Panc1 (cell line): ENCODE results near the gene ABCD4. TPM values are rescaled to one million over a fixed set of nuclear protein-coding genes. Genes with fewer than 3 reads are reported as not detected.

Experiments
- ATAC-seq: fragments of 200-7000 bp; cut with Tn5 transposase; 2 replicates; pipeline ENCODE4 v1.9.1; 2020; ENCODE audit warnings: mild to moderate bottlenecking, moderate library complexity
- BruUV-seq: library from RNA; stranded (reverse); fragments of 400-500 nt; replicated peaks from 2 replicates; lab custom pipeline; 2021; lab: Mats Ljungman, UMichigan
- CTCF ChIA-PET: fragments of 300-600 bp; sonication (Branson Sonifier 250); formaldehyde crosslinking; loops from one replicate; lab custom pipeline; 2022; ENCODE audit warnings: antibody characterized with exemption; lab: Charles Lee
- POLR2A ChIA-PET: fragments of 300-600 bp; sonication (Branson Sonifier 250); formaldehyde crosslinking; loops from one replicate; lab custom pipeline; 2022; ENCODE audit warnings: antibody characterized with exemption; lab: Charles Lee
- DNase-seq: peaks from one replicate; pipeline ENCODE4 v3.0.0-alpha.2; 2010; ENCODE audit warnings: low read depth, low spot score
- H3K27ac ChIP-seq: 2 replicates; pipeline ENCODE4 v1.5.1; 2011; ENCODE audit warnings: mild to moderate bottlenecking, low read length, inconsistent platforms
- H3K27me3 ChIP-seq: fragments of 200-500 bp; sonication (Bioruptor generic); 2 replicates; pipeline ENCODE4 v1.6.0; 2014; ENCODE audit warnings: low read length, inconsistent platforms; ENCODE audit not compliant: control insufficient read depth, insufficient read depth
- H3K36me3 ChIP-seq: fragments of 200-500 bp; sonication (Bioruptor generic); 2 replicates; pipeline ENCODE4 v1.5.1; 2014; ENCODE audit warnings: inconsistent platforms, mild to moderate bottlenecking, low read length, moderate library complexity; ENCODE audit not compliant: control insufficient read depth, insufficient read depth
- H3K4me1 ChIP-seq: 2 replicates; pipeline ENCODE4 v1.5.1; 2011; ENCODE audit warnings: inconsistent platforms, mild to moderate bottlenecking, low read length, moderate library complexity; ENCODE audit not compliant: control insufficient read depth, insufficient read depth
- H3K4me3 ChIP-seq, 2 experiments: 2 replicates each; pipeline ENCODE4 v1.5.1; 2011 to 2012; ENCODE audit warnings: low read depth in 2 of 2, low read length in 2 of 2, mild to moderate bottlenecking in 2 of 2, inconsistent platforms in 1 of 2, moderate library complexity in 1 of 2
- H3K9me3 ChIP-seq: fragments of 200-500 bp; sonication (Bioruptor generic); 2 replicates; pipeline ENCODE4 v1.5.1; 2014; ENCODE audit warnings: low read depth, mild to moderate bottlenecking, inconsistent platforms, low read length, moderate library complexity; ENCODE audit not compliant: control insufficient read depth, insufficient read depth
- POLR2AphosphoS5 ChIP-seq: IDR thresholded peaks from 2 replicates; pipeline ENCODE4 v1.6.1; 2012; ENCODE audit warnings: mild to moderate bottlenecking, low read depth, low read length, moderate library complexity
- SIN3A ChIP-seq: IDR thresholded peaks from 2 replicates; pipeline ENCODE4 v1.6.1; 2012; ENCODE audit warnings: low read depth, mild to moderate bottlenecking, low read length, moderate library complexity, borderline replicate concordance; ENCODE audit not compliant: insufficient read depth
- TCF7L2 ChIP-seq: IDR thresholded peaks from 2 replicates; pipeline ENCODE4 v1.6.1; 2011; ENCODE audit warnings: mild to moderate bottlenecking, low read depth, low read length, inconsistent platforms
- in situ Hi-C: cut with HindIII; loops from 2 replicates; pipeline ENCODE4 v1.10.0; 2016; ENCODE audit warnings: low sequenced_read_pairs, low pct_unique_long_range_greater_than_20kb
- intact Hi-C: fragments of 100-400 bp; cut with micrococcal nuclease; formaldehyde crosslinking; loops from one replicate; pipeline ENCODE4 v1.10.0; 2022; ENCODE audit not compliant: unreplicated experiment
- total RNA-seq: library from RNA; stranded (reverse); gene quantifications from one replicate; pipeline ENCODE4 v1.2.1, GENCODE V29; 2021; ENCODE audit not compliant: unreplicated experiment
- TF ChIP-seq, protein P1 (sequence below), 2 experiments: IDR thresholded peaks; 2 replicates each; pipeline ENCODE4 v1.6.1; 2011 to 2012; ENCODE audit warnings: low read depth in 2 of 2, control low read depth in 1 of 2, low read length in 1 of 2, mild to moderate bottlenecking in 1 of 2, moderate library complexity in 1 of 2; ENCODE audit not compliant: insufficient read depth in 1 of 2
- TF ChIP-seq, protein P2 (sequence below): fragments of 450-650 bp; IDR thresholded peaks from 2 replicates; pipeline ENCODE4 v1.5.1; 2017; ENCODE audit warnings: mild to moderate bottlenecking

ABCD4 gene
- total RNA-seq, 1 experiment from 2014 or later = 24.4 TPM

DNA sequence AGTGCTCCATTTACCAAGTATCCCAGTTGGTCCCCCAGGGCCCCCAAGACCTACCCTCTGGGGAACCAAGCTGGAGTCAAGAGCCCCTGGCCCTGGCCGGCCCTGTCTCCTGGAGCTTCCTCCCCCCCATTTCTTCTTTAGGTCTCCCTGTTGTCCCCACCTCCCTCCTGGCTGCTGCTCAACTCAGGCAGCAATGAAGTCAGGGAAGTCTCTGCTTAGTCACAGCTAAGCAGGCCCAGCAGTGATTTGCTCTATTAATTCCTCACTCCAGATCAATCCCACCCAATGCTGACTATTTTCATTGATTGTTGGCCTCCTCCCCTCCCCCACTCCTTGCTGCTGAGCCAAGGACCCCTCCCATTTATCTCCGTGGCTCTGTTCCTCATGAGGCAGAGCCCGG lies 35.1 kb downstream of the ABCD4 start:
- Histone ChIP-seq H3K4me1 (no peaks in the 10 kb centered on the region), H3K9me3 (no peaks in the 10 kb centered on the region), H3K27me3 (no peaks in the 10 kb centered on the region), H3K36me3 (no peaks in the 10 kb centered on the region), H3K27ac (no peak overlapping the region), H3K4me3 (no peak overlapping the region)
- intact Hi-C loops (no loop called here), in situ Hi-C loops (no loop called here)
- no TSS peak for BruUV-seq
- CTCF ChIA-PET = no interaction called here
- TF ChIP-seq SIN3A (no peak), POLR2AphosphoS5 (no peak)
- TF ChIP-seq, protein P1, sequence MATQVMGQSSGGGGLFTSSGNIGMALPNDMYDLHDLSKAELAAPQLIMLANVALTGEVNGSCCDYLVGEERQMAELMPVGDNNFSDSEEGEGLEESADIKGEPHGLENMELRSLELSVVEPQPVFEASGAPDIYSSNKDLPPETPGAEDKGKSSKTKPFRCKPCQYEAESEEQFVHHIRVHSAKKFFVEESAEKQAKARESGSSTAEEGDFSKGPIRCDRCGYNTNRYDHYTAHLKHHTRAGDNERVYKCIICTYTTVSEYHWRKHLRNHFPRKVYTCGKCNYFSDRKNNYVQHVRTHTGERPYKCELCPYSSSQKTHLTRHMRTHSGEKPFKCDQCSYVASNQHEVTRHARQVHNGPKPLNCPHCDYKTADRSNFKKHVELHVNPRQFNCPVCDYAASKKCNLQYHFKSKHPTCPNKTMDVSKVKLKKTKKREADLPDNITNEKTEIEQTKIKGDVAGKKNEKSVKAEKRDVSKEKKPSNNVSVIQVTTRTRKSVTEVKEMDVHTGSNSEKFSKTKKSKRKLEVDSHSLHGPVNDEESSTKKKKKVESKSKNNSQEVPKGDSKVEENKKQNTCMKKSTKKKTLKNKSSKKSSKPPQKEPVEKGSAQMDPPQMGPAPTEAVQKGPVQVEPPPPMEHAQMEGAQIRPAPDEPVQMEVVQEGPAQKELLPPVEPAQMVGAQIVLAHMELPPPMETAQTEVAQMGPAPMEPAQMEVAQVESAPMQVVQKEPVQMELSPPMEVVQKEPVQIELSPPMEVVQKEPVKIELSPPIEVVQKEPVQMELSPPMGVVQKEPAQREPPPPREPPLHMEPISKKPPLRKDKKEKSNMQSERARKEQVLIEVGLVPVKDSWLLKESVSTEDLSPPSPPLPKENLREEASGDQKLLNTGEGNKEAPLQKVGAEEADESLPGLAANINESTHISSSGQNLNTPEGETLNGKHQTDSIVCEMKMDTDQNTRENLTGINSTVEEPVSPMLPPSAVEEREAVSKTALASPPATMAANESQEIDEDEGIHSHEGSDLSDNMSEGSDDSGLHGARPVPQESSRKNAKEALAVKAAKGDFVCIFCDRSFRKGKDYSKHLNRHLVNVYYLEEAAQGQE (IDR thresholded peaks at IDR 0.05; ENCODE audit: insufficient read depth in 1 of 2, low read depth in 2 of 2, low read length in 1 of 2) = no peak
- TF ChIP-seq, protein P2, sequence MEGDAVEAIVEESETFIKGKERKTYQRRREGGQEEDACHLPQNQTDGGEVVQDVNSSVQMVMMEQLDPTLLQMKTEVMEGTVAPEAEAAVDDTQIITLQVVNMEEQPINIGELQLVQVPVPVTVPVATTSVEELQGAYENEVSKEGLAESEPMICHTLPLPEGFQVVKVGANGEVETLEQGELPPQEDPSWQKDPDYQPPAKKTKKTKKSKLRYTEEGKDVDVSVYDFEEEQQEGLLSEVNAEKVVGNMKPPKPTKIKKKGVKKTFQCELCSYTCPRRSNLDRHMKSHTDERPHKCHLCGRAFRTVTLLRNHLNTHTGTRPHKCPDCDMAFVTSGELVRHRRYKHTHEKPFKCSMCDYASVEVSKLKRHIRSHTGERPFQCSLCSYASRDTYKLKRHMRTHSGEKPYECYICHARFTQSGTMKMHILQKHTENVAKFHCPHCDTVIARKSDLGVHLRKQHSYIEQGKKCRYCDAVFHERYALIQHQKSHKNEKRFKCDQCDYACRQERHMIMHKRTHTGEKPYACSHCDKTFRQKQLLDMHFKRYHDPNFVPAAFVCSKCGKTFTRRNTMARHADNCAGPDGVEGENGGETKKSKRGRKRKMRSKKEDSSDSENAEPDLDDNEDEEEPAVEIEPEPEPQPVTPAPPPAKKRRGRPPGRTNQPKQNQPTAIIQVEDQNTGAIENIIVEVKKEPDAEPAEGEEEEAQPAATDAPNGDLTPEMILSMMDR = no peak
- DNase-seq (no peak), ATAC-seq (no peak)
- POLR2A ChIA-PET = no interaction called here

DNA sequence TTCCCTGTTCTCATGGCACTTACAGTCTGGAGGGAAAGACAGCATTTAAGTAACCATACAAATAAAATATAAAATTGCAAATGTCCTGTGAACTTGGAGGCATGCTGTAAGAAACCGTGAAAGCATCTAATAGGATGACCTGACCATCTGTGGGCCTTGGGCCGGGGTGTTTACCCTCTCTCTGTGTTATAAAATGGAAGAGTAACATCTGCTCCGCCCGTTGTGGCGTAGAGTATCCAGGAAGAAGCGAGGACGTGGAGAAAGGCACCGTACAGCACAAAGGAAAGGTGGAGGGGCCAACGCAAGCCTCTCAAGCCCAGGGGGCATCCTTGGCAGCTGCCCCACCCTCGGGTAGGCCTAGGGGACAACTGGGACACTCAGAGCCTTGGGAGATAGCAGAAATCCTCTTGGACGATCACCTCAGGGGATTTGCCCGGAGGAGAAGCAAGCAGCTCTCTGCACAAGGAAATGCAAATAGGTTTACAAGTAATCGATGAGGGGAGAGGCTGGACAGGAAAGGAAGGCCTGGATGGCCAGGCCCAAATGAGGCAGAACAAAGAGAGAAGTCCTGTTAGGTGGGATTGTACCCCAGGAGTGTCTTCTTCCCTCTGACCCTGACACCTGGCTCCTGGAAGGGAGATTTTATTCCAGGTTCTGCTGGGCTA lies 37.3 kb downstream of the ABCD4 start:
- no peaks in the 10 kb centered on the region for H3K27me3 ChIP-seq
- ChIA-PET CTCF (no interaction called here), POLR2A (no interaction called here)
- no peak for ATAC-seq
- in situ Hi-C loops = no loop called here
- no peaks in the 10 kb centered on the region for H3K9me3 ChIP-seq
- intact Hi-C loops = no loop called here
- no peak overlapping the region for H3K4me3 ChIP-seq
- DNase-seq = no peak
- TF ChIP-seq POLR2AphosphoS5 (no peak), TCF7L2 (no peak), SIN3A (no peak)
- TF ChIP-seq, protein P1 (IDR thresholded peaks at IDR 0.05; ENCODE audit: insufficient read depth in 1 of 2, low read depth in 2 of 2, low read length in 1 of 2) = no peak
- H3K27ac ChIP-seq = no peak overlapping the region
- H3K36me3 ChIP-seq = no peaks in the 10 kb centered on the region
- H3K4me1 ChIP-seq = no peaks in the 10 kb centered on the region
- no TSS peak for BruUV-seq
